HG03280 (cell line): ENCODE data around the gene APOBEC3A.
"Not testable (repeated sequence)": the region's sequence is repeated elsewhere in the genome, so short reads cannot be mapped to it uniquely, and the experiment has no call there.

Experiments
- ATAC-seq: cut with Tn5 transposase; IDR thresholded peaks from one replicate; pipeline ENCODE4 v1.9.1; 2021; ENCODE audit warnings: mild to moderate bottlenecking, moderate library complexity; ENCODE audit not compliant: unreplicated experiment

APOBEC3A gene

DNA sequence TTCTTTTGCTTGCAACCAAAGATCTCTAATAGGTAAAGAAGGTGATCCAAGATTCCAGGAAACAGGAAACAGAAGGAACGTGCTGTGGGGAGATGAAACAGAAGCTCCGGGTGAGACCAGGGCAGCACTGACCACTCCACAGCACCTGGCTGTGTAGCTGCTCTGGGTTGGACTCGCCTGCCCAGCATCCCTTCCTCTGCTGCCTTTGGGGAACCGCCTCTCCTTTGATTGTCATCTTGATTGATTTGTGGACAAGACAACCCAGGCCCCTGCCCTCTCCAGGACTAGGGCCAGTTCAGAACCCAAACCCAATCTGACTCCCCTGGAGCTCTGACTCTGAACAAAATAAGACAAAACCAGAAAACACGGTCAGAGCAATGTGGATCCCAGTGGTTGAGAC, 14.7 kb upstream of the APOBEC3A start:
- ATAC-seq: no peak

DNA sequence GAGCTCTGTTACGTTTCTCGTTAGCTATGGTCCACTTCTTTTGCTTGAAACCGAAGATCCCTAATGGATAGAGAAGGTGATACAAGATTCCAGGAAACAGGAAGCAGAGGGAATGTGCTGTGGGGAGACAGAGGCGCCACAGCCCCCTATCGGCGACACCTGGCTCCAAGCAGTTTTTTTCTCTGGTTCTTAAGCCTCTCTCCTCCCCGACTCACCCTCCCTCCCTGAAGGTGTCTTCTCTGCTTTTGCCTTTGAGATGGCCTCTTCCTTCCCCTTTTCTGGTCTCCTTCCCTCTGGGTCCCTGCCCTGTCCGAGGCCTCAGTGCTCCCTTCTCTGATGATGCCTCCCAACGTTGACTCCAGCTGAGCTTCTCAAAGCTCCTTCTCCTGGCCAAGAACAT, 14.2 kb upstream of the APOBEC3A start:
- ATAC-seq: no peak

DNA sequence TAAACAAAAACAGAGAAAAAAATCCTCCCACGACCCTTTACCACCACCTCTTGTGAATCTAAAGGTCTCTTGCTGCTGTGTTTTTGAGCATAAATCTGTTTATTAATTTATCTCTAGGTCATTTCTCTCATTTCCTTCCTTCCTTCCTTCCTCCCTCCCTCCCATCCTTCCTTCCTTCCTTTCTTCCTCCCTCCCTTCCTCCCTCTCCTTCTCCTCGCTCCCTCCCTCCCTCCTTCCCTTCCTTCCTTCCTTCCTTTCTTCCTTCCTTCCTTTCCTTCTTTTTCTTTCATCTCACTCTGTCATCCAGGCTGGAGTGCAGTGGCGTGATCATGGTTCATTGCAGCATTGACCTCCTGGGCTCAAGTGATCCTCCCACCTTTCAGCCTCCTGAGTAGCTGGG, 13.5 kb upstream of the APOBEC3A start:
- no peak for ATAC-seq

DNA sequence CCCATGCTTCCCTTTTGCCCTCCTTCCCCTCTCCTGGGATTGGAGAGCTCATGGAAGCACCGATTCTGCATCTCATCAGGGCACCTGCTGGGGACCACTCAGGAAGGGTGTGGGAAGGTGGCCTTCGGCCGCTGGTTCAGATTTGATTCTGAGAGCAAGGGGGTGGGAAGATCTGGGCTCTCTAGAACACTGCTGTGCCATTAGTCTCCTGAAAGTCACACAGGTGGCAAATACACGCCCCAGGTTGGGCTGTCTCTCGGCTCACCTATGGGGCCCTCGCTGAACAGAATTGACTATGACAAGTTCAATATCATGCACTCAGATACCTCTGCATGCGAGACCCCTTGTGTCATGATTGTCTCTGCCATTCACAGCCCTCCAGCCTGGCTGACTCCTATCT, 12.8 kb upstream of the APOBEC3A start:
- no peak for ATAC-seq

DNA sequence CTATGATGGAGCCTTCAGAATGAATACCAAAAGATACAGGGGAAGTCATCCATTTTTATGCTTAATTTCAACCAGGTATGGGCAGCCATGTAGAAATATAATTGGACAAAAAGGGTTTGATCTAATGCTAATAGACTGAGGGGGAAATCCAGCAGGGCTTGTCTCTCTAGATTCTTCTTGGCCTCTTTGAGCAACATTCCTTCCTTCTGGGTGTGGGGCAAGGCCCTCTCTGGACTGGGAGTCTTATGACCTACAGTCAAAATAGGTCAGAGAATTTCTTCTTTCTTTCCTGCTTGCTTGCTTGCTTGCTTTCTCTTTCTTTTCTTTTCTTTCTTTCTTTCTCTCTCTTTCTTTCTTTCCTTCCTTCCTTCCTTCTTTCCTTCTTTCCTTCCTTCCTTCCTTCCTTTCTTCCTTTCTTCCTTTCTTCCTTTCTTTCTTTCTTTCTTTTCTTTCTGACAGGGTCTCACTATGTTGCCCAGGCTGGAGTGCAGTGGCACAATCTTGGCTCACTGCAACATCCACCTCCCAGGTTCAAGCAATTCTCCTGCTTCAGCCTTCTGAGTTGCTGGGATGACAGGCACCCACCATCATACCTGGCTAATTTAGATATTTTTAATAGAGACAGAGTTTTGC, 11.6 kb upstream of the APOBEC3A start:
- ATAC-seq: not testable (repeated sequence)

DNA sequence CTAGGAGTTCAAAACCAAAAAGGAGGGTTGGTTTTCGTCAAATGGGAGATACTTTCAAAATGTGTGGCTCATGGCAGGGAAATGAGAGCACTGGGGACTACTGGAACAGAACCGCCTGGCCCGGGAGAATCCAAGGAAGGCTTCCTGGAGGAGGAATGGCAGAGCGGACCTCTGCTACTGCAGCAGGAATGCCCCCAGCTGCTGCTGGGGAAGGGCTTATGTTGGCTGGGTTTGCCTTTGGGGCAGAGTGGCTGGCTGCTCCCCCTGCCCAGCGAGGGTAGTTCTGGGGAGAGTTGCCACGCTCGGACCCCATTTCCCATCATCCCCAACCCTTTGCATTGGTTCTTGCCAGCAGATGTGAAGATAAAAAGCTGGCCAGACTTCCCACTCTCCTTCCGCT, 10.6 kb upstream of the APOBEC3A start:
- no peak for ATAC-seq

DNA sequence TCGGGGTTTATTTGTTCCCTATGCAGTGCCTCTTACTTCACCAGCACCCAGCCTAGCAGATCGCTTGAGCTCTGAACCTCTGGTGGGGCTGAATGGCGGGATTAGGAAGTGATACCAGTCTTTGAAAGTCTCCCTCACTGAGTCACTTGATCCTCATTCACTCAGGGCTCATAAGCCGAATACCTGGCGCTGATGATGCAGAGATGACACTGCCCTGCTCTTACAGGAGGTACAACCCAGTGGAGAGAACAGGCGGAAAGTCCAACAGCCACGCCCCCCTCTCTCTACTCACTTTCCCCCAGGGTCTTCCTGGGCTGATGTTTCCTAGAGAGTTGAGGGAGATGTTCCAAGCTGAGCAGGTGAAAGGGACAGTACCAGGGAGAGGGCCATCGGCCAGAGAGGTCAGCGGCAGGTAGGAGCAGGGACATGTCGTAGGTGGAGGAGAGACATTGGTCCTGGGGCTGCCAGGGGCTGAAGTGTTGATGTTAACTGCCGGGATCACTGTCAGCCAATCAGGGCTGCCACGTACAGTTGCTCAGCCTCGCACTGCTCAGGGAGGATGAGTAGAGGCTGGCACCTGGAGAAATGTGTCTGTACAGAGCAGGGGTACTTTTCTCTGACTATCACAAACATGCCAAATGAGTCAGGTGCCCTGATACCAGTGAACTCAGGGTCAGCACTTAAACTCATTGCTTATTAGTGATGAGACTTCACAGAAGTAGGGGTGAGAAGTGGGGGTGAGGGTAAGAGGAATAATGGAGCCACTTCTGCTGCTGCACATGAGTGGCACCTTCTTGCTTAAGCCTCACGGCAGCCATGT, 9.9 kb upstream of the APOBEC3A start:
- ATAC-seq: no peak

DNA sequence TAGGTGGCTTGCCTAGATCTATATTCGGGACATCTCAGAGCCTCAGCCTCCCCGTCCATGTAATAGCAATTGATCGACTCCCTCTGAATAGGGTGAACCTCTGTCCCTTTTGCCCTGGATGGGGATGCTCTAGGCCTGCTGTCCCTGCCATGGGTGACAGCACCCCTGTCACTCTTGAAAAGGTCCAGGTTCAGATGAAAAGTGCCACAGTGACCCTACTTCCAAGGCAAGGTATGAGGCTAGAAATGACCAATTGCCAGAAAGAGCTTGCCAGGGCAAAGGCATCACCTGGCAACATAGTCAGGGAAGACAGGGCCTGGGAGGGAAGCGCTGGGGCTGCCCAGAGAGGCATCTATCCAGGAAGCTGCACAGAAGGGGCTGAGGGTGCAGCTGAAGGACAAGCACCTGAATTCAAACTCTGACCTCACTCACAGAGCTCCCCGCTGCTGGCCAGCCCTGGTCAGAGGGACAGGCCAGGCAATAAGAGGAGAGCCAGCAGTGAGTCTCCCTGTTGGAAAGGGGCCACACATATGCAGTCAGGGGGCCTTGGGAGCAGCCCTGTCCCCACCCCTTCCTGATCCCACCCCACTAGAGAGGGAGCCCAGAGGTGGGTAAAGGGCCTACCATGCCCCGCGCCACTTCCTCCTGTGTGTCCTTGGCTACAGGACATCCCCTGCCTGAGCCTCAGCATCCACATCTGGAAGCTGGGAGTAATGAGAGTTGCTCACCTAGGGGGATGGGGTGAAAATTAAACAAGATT, 9.0 kb upstream of the APOBEC3A start:
- no peak for ATAC-seq

DNA sequence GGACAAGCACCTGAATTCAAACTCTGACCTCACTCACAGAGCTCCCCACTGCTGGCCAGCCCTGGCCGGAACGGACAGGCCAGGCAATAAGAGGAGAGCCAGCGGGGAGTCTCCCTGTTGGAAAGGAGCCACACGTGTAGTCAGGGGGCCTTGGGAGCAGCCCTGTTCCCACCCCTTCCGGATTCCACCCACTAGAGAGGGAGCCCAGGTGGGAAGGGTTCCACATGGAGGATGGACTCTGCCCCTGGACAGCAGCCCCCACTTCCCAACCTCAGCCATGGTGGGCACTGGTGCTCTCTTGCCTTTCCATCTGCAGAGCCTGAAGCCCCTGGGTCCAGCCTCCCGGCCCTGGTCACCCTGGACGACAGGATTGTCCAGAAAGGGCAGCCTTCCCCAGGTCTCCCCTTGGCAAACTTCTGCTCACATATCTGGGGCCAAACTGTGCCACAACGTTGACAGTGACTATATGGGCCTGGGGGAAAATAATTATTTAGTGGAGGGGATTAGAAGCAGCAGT, 7.5 kb upstream of the APOBEC3A start:
- no peak for ATAC-seq

DNA sequence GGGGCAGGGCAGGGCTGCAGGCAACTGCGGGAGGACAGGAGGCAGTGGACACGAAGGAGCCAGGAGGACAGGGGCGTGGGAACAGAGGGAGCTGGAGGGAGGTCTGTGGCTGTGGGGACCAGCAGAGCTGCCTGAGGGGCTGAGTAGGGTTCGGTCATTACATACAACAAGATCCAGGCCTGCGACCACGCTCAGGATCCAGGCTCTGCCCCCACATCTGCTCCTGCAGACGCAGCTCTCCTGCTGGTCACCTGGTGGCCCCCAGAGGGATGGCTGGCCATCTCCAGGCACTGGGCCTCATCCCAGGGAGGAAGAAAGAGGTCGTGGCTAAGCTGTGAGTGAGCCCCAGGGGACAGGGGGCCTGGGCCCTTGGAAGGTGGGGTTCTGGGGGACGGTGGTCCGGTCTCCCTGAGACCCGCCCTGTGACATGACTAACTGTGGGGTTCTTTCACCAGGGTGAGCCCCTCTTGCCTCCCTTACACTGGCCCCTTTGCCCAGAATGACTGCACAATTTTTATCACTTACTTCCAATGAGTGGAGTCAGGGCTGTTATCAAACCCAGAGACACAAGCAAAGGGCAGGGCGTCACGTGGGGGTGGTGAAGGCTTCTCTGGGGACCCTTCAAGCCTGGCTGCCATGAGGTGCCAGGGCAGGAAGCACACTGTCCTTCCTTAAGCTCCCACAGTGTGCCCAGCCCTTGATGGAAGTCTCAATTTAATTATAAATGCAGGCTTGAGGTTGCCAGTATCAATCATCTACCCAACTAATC, 6.7 kb upstream of the APOBEC3A start:
- no peak for ATAC-seq

DNA sequence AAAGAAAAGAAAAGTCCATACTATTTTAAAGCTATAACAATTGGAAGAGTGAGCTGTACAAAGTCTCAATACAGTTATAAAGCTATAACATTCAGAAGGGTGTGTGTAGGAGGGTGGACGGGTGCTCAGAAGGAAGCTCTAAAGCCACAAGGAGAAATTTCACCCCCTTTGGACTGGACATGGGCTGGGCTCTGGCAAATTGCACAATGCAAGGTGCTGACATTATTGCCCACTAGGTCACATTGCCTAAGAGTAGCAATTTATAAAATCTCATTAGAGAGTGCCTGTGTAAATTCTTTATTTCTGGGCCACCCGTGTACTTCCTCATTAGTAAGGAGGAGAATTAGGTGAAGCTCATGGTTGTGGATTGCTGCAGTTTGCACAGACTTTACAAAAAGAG, 5.7 kb upstream of the APOBEC3A start:
- ATAC-seq: no peak

DNA sequence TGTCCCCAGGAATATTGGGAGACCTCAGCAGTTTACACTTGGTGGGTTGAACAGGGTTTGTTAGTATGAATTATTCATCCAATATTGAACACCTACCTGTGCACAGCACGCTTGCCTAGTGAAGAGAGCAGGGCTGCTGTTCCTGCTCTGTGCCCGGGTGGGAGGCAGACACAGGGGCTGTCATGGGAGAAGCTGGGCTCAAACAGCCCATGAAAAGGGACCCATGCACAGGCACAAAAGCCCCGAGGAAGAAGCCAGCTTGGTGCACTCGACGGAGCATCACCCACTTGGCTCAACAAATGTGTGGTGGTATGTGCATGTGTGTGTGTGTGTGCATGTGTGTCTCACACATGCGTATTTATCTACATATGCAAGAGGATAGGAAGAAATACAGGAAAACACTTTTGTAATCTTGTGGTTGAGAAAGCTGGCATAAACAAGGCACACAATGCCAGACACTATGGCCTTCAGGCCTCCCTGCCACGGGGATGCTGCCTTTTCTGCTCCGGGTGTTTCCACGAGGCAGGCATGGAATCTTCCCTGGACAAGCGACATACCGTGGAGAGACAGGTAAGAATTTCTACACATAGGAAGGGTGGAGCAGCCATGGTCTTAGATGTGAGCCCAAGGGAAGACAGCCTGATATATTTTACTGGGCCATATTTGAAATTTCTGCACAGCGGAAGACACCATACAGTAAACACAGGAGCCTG, 5.0 kb upstream of the APOBEC3A start:
- ATAC-seq: no peak

DNA sequence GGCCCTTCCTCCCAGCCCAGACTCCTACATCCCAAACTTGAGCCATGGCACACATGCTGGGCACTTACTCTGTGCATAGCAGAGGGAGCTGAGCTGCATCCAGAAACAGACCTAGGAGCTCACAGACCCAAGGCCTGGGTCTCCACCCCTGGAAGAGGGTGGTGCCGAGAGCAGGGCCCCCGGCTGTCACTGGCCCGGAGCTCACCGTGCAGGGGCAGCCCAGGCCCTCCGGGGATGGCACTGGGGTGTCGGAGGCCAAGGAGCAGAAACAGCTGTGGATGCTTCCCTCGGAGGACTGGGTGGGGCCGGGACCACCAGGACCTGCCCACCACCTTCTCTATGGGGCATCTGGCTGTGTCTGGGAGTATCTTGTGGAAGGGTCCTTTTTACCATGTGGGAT, 4.3 kb upstream of the APOBEC3A start:
- ATAC-seq: no peak

DNA sequence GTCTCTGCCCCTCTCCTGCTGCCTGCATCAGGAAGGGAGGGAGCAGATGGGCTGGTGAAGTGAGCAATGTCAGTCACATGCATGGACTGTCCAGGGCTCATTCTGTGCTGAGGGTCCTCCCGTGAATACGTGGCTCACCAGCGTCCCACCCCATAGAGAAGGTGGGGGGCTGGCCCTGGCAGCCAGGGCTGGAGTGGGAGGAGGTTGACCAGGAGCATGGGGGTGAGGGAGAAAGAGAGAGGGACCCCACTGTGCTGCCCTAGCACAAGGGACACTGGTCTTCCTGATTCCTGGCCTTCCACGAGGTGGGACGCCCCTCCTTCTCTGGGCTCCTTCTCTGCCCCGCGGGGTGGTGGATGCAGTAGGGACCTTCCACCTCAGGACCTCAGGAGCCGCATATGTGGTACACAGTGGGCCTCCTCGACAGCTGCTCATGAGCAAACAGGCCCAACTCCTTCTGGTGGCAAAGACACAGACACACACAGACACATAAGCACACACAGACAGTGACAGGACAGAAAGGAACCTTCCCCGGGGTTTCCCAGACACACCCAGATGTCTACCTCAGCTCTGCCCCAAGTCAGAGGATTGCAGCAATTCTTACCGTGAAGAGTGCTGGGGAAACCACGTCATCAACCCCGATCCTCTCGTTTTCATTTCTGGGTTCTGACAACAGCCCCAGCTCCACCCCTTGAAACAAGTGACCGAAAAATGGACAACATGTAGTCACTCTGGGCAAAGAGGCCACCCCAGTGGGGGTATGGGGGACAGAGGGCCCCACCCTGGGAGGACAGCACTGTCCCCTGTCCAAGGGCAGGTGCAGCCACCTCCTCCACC, 3.6 kb upstream of the APOBEC3A start:
- peak; percentile 74 for ATAC-seq

DNA sequence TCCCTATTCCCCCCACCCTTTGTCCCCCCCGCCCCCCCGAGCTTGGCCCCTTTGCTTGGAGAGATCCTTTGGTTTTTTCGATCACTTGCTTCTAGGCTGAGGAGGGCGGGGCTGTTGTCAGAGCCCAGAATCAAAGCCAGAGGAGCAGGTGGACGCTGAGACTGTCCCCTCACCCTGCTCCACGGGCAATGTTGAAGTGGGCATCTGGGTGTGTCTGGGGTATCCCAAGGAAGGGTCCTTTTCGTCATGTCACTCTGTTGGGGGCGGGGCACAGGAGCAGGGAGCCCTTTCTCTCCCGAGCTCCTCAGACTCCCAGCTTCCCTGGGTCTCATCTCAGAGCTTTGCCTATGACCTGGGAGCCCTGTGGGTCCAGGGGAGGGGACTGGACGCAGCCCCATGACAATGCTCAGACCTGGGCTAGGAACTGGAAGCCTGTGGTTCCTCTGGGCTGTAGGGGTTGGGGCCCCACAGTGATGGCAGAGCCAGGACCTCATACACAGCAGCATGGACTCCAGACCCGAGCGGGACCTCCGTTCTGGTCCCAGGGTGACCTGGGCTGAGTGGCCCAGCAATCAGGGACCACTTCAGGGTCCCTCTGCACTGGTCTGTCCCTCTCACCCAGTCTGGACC, 2.9 kb upstream of the APOBEC3A start:
- no peak for ATAC-seq

DNA sequence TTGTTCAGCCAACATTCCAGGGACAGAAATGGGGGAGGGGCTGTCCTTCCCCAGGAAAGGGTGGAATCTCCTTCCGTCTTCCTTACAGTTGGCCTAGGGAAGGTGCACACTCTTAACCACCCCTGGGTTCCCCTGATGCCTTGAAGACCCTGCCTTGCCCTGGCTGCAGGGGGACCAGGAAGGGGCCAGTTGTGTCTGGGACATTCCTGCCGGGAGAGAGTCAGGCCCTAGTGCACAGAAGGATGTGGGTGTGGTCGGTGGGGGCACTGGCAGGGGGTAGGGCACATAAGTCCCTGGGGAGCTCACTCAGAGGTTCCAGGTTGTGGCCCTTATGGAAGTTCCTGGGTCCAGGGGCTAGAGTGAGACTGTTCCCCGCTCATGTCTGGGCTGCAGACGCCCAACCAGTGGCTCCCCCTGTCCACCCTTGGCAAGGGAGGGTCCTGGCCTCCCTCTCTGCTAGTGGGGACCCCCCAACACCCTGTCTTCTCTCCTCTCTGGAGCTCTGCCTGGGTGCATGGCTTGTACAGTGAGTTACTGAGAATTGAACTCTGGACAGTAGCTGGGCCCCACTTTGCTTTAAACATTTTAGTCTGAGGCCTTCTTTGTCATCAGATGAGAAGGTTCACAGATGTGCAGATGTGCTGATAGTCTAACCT, 2.0 kb upstream of the APOBEC3A start:
- ATAC-seq: no peak

DNA sequence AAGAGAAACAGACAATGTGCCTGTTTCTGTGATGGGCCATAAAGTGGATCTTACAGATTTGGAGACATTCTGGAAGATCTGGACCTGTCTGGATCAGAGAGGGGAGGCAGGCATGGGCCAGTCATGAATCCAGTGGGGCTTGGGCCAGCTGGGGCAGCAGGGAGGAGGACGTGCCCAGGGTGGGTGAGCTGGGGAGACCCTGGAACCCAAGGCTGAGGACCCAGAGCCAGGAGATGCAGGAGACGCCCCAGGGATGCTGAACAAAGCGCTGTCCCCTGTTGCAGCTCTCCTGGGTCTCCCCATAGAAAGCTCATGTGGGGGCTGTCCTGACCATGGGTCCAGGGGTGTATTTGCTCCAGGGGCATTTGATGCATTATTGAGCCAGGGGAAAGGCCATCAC, 1.5 kb upstream of the APOBEC3A start:
- ATAC-seq: no peak

DNA sequence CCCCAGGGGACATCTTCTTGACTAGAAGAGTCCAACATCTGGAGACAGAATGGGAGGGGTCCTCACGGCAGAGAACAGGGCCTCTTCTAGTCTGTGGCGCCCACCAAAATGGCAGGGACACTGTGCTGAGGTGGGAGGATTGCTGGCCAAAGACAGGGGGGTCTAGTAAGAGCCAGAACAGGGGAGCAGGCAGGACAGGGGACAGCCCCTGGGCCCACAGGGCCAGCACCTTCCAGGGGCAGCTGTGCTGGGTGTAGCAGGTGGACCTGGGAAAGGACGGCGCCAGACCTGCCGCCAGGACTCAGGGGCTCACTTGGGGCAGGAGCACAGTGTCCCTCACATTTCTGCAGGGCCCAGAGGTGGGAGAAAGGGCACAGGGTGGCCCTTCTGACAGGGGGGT, 858 bp upstream of the APOBEC3A start:
- ATAC-seq: no peak
